Measurements from ENCODE around the gene DBH.
"Not testable (repeated sequence)": the region's sequence is repeated elsewhere in the genome, so short reads cannot be mapped to it uniquely, and the experiment has no call there.

DBH gene

GRCh38 chr9:133622555-133622954, 13.6 kb upstream of the DBH start:
- no peak for DNase-seq (ENCODE audit: low read depth in 2 of 2)

GRCh38 chr9:133626008-133626407, 10.2 kb upstream of the DBH start:
- DNase-seq (ENCODE audit: low read depth in 2 of 2) = not testable (repeated sequence)

GRCh38 chr9:133627341-133627740, 8.8 kb upstream of the DBH start:
- no peak for DNase-seq (ENCODE audit: low read depth in 2 of 2)

GRCh38 chr9:133628766-133629165, 7.4 kb upstream of the DBH start:
- no peak for DNase-seq (ENCODE audit: low read depth in 2 of 2)

- no peak for DNase-seq (ENCODE audit: low read depth in 2 of 2)
Measured at GRCh38 chr9:133629221-133630110, 6.7 kb upstream of the DBH start.

- DNase-seq (ENCODE audit: low read depth in 2 of 2) = no peak
Measured at GRCh38 chr9:133631111-133631510, 5.1 kb upstream of the DBH start.

GRCh38 chr9:133632806-133633680, 3.1 kb upstream of the DBH start:
- no peak for DNase-seq (ENCODE audit: low read depth in 2 of 2)

GRCh38 chr9:133633681-133634080, 2.5 kb upstream of the DBH start:
- DNase-seq (ENCODE audit: low read depth in 2 of 2) = no peak

- no peak for DNase-seq (ENCODE audit: low read depth in 2 of 2)
Measured at GRCh38 chr9:133634081-133634691, 2.0 kb upstream of the DBH start.

- no peak for DNase-seq (ENCODE audit: low read depth in 2 of 2)
Measured at GRCh38 chr9:133635098-133635497, 1.1 kb upstream of the DBH start.

- DNase-seq (ENCODE audit: low read depth in 2 of 2) = no peak
Measured at GRCh38 chr9:133636902-133637301, 739 bp downstream of the DBH start.

- no peak for DNase-seq (ENCODE audit: low read depth in 2 of 2)
Measured at GRCh38 chr9:133637451-133638055, 1.4 kb downstream of the DBH start.

- no peak for DNase-seq (ENCODE audit: low read depth in 2 of 2)
Measured at GRCh38 chr9:133638076-133638475, 1.9 kb downstream of the DBH start.

- no peak for DNase-seq (ENCODE audit: low read depth in 2 of 2)
Measured at GRCh38 chr9:133638711-133639110, 2.5 kb downstream of the DBH start.

GRCh38 chr9:133639613-133640012, 3.5 kb downstream of the DBH start:
- DNase-seq (ENCODE audit: low read depth in 2 of 2) = no peak

GRCh38 chr9:133640160-133640559, 4.0 kb downstream of the DBH start:
- no peak for DNase-seq (ENCODE audit: low read depth in 2 of 2)

- no peak for DNase-seq (ENCODE audit: low read depth in 2 of 2)
Measured at GRCh38 chr9:133640580-133641395, 4.6 kb downstream of the DBH start.

GRCh38 chr9:133641396-133641655, 5.2 kb downstream of the DBH start:
- no peak for DNase-seq (ENCODE audit: low read depth in 2 of 2)

- no peak for DNase-seq (ENCODE audit: low read depth in 2 of 2)
Measured at GRCh38 chr9:133641861-133642595, 5.9 kb downstream of the DBH start.

GRCh38 chr9:133642708-133643361, 6.7 kb downstream of the DBH start:
- DNase-seq (ENCODE audit: low read depth in 2 of 2) = no peak
